Dedifferentiated amniotic fluid mesenchymal stem cell (primary cell): ENCODE data around the gene SLCO6A1.
A peak's percentile ranks its signal among the peaks of the same experiment; 100 is the strongest.
"Not testable (repeated sequence)": the region's sequence is repeated elsewhere in the genome, so short reads cannot be mapped to it uniquely, and the experiment has no call there.

Experiments used
- DNase-seq: peaks from one replicate; pipeline ENCODE4 v3.0.0-alpha.2; 2016; ENCODE audit errors: extremely low spot score

Gene SLCO6A1, protein sequence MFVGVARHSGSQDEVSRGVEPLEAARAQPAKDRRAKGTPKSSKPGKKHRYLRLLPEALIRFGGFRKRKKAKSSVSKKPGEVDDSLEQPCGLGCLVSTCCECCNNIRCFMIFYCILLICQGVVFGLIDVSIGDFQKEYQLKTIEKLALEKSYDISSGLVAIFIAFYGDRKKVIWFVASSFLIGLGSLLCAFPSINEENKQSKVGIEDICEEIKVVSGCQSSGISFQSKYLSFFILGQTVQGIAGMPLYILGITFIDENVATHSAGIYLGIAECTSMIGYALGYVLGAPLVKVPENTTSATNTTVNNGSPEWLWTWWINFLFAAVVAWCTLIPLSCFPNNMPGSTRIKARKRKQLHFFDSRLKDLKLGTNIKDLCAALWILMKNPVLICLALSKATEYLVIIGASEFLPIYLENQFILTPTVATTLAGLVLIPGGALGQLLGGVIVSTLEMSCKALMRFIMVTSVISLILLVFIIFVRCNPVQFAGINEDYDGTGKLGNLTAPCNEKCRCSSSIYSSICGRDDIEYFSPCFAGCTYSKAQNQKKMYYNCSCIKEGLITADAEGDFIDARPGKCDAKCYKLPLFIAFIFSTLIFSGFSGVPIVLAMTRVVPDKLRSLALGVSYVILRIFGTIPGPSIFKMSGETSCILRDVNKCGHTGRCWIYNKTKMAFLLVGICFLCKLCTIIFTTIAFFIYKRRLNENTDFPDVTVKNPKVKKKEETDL

GRCh38 chr5:102498271-102499034 lies at the start of gene SLCO6A1:
Gene SLCO6A1, minus strand, starts transcription at chr5:102499001. Its CDS starts 157 bp downstream, at chr5:102498844.
- DNase-seq: no peak

- DNase-seq: peak; percentile 32
These were observed 48.6 kb upstream of the SLCO6A1 start for GRCh38 chr5:102547141-102548035.

- DNase-seq: no peak
These were observed 46.4 kb upstream of the SLCO6A1 start for GRCh38 chr5:102545175-102545574.

DNA sequence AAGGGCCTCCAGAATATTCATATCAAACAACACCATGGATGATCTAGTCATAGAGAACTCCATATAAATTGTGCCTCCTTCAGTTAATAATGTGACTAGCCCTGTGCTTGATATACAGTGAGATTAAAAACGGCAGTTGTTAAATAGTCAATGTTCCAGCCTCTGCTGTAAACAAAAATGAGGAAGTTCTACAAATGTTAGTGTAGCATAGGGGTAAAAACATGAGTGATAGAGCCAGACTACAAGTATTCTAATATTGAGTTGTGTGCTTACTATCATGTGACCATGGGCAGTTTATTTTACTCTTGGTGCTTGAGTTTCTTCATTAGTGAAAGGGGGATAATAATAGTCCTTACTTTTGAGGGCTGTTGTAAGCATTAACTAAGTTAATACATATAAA lies 43.3 kb upstream of the SLCO6A1 start:
- no peak for DNase-seq

DNA sequence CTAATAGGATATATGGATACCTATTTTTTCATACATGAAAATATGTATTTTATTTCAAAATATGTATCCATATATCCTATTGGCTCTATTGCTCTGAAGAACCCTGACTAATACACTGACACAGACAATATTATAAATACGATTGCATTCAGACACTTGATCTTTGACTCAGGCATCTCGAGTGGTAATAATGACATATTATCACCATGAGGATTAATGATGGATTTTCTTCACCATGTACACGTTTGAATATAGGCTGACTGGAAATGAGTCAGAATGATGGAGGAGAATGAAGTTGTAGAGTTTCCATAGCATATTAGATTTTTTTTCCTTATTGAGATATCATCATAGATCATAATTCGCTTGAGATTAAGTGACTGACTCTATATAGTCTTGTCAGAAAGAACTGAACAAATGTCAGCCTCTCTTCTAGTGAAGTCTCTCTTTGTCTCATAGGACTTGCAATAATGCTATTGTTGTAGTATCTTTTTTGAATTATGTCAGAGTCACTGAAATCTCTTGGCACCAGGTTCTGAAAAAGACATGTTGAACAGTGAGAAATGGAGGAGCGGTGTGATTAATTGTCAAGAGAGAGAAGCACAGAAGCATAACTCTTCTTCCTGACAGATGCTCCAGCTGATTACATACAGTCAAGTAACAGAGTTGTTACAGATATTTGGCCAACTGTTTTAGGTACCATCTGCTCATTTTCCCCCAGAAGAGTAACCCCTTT lies 41.4 kb upstream of the SLCO6A1 start:
- DNase-seq: no peak

GRCh38 chr5:102539562-102539961 lies 40.8 kb upstream of the SLCO6A1 start:
- DNase-seq: no peak

GRCh38 chr5:102537011-102537410 lies 38.2 kb upstream of the SLCO6A1 start:
- no peak for DNase-seq

DNA sequence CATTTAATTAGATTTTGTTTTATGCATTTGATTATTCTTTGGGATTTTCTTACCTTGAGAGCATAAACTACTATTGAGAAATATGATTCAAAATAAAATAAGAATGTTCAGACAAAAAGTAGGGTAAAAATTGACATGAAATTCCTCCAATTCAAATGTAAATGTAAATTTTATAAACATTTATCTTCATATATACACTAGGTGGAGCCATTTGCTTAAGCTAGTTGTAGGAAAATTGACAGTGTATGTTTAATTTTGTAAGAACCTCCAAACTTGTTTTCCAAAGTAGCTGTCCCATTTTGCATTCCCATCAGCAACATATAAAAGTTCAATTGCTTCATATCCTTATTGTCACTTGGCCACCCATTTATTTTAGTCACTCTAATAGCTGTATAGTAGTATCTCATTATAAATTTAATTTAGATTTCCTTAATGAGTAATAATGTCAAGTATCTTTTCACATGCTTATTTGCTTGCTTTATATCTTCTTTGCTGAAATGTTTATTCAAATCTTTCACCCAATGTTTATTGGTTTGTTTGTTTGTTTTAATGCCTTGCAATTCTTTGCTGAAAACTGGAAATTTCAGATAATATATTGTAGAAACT lies 37.6 kb upstream of the SLCO6A1 start:
- peak; percentile 63 for DNase-seq

DNA sequence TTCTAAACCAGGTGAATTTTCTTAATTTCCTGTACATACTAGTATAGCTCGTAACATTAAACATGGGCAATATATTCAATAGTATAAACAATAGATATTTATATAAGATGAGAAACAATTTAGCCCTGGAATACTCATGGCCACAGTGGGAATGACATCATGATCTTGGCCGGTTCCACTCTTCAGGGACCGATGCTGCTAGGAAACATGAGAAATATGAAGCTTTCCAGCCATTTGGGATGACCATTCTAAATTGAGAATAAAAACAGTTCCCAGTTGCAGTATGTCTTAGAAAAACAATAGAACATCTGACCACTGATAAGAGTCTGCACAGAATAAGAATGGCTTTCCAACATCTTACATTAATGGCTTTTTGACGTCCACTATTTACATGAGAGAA lies 33.3 kb upstream of the SLCO6A1 start:
- peak; percentile 60 for DNase-seq

DNA sequence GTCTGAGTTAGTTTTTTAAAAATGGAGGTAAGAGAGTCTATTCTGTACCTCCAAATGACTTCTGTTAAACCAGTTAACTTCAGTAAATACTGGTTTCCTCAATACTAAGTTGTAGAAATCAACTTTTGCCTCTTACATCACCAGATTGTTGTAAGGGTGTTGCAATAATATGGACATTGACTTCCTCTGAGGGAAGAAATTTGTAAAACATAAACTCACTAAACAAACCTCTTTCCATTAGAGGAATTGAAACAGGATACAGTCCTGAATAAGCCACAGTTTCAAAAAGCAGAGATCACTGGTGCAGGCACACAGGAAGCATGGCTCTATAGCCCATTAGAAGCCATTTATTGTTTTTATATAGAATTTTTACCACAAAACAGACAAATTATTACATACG lies 32.7 kb upstream of the SLCO6A1 start:
- peak; percentile 48 for DNase-seq

DNA sequence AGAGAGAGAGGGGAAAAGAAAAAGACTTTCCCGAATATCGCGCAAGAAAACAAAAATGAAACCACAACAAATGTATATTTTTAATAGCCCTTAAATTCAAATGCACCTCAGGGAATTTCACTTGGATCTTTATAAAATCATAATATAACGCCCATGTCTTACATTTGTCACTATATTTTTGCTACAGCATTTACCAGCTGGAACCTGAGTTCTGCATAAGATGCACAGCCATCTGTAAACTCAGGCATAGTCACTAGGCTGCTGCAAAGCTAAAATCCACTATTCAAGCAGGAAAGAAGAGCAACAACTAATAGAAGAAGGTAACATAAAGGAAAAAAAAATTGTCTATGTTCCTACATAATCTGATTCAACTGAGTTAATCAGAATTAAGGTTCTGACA lies 30.6 kb upstream of the SLCO6A1 start:
- no peak for DNase-seq

DNA sequence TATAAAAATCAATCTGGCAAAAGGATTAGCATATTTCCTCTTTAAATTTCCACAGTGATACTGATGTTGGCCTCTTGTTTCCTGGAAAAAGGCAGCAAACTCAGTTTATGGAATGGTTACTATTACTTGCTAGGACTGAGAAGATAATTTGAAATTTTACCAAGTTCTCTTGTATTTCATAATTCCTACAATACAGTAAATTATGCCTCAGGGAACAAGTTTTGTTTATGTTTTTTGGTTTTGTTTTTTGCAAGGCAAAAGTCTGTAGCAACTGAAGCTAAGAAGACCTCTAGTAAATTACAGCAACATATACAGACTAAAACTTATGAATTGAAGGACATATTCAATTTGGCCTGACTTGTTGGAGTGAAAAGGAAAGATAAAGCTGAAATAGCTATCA lies 30.2 kb upstream of the SLCO6A1 start:
- DNase-seq: no peak

- no peak for DNase-seq
These were observed 29.8 kb upstream of the SLCO6A1 start for GRCh38 chr5:102528600-102528999.

DNA sequence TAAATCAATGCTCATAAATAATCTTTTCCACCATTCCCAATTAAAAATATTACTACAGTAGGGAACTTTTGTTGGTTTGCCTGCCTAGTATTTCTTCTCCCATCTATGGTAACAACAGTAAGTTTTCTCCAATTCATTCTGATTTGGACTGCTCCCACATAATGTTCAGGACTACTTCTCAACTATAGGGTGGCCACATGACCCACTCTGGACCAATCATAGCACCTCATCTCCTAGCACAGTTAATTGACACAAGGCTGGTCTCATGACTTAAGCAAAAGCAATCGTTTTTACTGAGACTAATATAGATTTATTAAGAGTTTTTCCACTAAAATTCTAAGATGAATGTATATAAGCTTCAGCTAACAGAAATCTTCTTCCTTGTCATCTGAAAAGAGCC lies 28.7 kb upstream of the SLCO6A1 start:
- no peak for DNase-seq

DNA sequence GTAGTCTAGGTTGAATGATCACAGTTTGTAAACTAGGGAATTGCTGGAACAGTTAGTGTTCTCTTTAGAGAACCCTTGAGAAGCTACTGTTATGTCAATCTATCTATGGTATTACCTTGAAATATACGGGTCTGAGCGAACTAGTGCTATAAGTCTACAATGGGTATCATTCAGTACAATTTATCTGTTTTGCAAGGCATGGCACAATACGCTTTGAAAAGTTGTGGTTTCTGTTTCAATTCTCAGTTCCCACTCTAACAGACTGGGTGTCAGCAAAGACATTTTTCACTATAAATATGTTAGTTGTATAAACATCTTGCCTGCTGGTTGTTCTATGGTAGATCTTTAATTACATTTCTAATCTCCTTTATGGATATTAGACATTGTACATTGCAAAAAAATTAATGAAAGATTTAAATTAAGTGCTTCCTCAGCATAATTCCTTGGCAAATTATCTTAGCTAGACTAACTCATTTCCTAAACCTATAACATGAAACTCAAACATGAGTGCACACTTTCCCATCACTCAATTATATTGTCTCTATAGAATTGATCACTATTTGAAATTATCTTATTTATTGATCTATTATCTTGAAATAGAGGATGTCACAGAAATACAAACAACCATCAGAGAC lies 24.9 kb upstream of the SLCO6A1 start:
- DNase-seq: no peak

DNA sequence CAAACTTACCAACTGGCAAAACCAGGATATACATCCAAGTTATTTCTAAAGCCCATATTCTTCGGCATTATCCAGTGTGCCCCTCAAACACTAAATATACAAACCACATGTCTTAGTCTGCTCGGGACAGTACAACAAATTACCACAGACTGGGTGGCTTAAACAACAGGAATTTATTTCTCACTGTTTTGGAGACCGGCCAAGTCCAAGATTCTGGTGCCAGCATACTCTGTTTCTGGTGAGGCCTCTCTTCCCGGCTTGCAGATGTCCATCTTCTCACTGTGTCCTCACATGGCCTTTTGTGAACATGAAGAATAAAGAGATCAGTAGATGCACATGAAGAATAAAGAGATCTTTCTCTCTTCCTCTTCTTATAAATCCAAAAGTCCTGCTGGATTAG lies 12.9 kb upstream of the SLCO6A1 start:
- peak; percentile 63 for DNase-seq

DNA sequence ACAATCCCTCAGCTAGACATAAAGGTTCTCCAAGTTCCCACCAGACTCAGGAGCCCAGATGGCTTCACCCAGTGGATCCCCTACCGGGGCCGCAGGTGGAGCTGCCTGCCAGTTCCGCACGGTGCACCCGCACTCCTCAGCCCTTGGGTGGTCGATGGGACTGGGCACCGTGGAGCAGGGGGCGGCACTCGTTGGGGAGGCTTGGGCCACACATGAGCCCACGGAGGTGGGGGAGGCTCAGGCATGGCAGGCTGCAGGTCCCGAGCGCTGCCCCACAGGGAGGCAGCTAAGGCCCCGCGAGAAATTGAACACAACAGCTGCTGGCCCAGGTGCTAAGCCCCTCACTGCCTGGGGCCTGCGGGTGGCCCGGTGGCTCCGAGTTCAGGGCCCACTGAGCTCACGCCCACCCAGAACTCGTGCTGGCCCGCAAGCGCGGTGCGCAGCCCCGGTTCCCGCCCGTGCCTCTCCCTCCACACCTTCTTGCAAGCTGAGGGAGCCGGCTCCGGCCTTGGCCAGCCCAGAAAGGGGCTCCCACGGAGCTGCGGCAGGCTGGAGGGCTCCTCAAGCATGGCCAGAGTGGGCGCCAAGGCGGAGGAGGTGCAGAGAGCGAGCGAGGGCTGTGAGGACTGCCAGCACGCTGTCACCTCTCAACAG lies 7.4 kb downstream of the SLCO6A1 start:
- DNase-seq: not testable (repeated sequence)

DNA sequence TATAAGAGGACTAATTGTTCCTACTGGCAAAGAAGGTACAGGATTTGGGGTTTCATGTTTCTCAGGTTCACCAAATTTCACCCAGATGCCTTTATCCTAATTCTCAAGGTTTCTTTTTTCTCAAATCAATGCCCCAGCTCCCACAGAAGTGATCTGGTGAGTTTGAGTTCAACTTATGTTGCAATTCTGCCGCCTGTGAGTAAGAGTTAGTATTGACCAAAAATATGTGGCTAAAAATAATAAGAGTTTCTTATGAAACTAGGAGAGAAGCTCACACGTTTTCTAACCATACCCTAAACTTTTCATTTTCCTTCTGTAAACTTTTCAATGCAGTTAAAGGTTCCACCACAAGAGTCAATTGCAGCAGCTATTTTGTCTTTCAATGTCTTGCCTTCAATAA lies 15.1 kb downstream of the SLCO6A1 start:
- DNase-seq: no peak

GRCh38 chr5:102481054-102481715 lies 17.6 kb downstream of the SLCO6A1 start:
- no peak for DNase-seq
